ENCODE results near the gene LRBA. TPM values are rescaled to one million over a fixed set of nuclear protein-coding genes. Genes with fewer than 3 reads are reported as not detected.

Gene LRBA
- total and polyA plus RNA-seq, 2 of the 4 experiments (the other 2 are of a cell fraction): 10.2 to 51.6 TPM

DNA sequence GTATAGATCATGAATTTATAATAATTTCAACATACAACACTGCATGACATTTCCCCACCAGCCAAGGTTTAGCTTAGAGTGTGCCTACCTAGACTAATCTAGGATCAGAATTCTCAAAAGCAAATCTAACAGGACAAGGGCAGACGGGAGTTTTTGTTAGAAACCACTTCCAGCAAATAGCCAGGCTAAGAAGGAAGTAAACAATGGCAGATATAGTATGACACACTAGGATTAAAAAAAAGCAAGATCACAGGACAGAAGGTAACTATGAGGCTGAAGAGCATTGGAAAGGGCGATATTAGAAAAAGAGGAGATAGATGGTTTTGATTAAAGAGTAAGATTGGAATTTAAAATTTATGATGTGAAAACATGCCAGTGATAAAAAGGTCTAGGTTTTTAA, 124.8 kb downstream of the LRBA start:
- in situ Hi-C loops (cut with MboI; ENCODE audit: low sequenced_read_pairs) (no loop called here), dilution Hi-C loops (cut with HindIII; ENCODE audit: low sequenced_read_pairs, unreplicated experiment) (no loop called here), intact Hi-C loops (cut with micrococcal nuclease) (no loop called here)
- Histone ChIP-seq H3K4me2 (ENCODE audit: low read depth, low read length) (no peak overlapping the region), H3K56ac (ENCODE audit: extremely low read depth, insufficient read depth, low read length) (no peak overlapping the region), H2BK5ac (ENCODE audit: low read depth, low read length, poor library complexity, severe bottlenecking) (no peak overlapping the region), H2BK120ac (ENCODE audit: low read depth, low read length) (no peak overlapping the region), H3K4me1 (ENCODE audit: control insufficient read depth, insufficient read depth, low read length) (no peaks in the 10 kb centered on the region), H3K79me1 (ENCODE audit: low read depth in 1 of 2, low read length in 2 of 2) (no peaks in the 10 kb centered on the region), H3K36me3 (ENCODE audit: control insufficient read depth, insufficient read depth, low read length) (no peaks in the 10 kb centered on the region), H4K5ac (ENCODE audit: low read depth, low read length) (no peak overlapping the region), H2AK9ac (replicated peaks; ENCODE audit: low read depth, low read length, poor library complexity) (no peak overlapping the region), H3K18ac (ENCODE audit: low read depth, low read length) (no peak overlapping the region), H3K9me1 (ENCODE audit: insufficient read depth, low read length) (no peaks in the 10 kb centered on the region), H2BK15ac (ENCODE audit: low read depth, low read length) (no peak overlapping the region), H4K20me1 (ENCODE audit: insufficient read depth, low read length) (no peaks in the 10 kb centered on the region), H3K9ac (ENCODE audit: low read depth, low read length) (no peak overlapping the region), H2AK5ac (ENCODE audit: low read depth, low read length) (no peak overlapping the region), H3K23ac (ENCODE audit: low read depth, low read length) (no peak overlapping the region), H2BK20ac (ENCODE audit: low read depth, low read length) (no peak overlapping the region), H4K8ac (ENCODE audit: low read depth in 2 of 2, low read length in 2 of 2) (no peak overlapping the region), H4K91ac (ENCODE audit: insufficient read depth, low read depth, low read length) (no peak overlapping the region), H3K4me3 (ENCODE audit: insufficient read depth, low read depth, low read length) (no peak overlapping the region), H3K4ac (ENCODE audit: low read depth, low read length) (no peak overlapping the region), H3K27ac (ENCODE audit: insufficient read depth, low read length) (no peak overlapping the region), H3K27me3 (ENCODE audit: control insufficient read depth, insufficient read depth, low read length) (no peaks in the 10 kb centered on the region), H2AFZ (replicated peaks; ENCODE audit: low read length, poor library complexity) (no peak overlapping the region), H3K9me3 (ENCODE audit: control insufficient read depth, insufficient read depth, low read length) (no peaks in the 10 kb centered on the region), H3K14ac (replicated peaks; ENCODE audit: low read depth, low read length) (no peak overlapping the region)
- ChIA-PET POLR2A (ENCODE audit: unreplicated experiment) (no interaction called here), CTCF (no interaction called here)
- WGBS, 2 experiments (ENCODE audit: extremely low coverage in 2 of 2, insufficient read length in 1 of 2): 100% methylated on average over 1 of the region's 2 CpGs
- BruUV-seq (replicated peaks): no TSS peak
- ATAC-seq (ENCODE audit: low read depth): no peak
- TF ChIP-seq NFE2L2 (IDR thresholded peaks at IDR 0.05; ENCODE audit: low read depth, low read length) (no peak), CEBPB (IDR thresholded peaks at IDR 0.05; ENCODE audit: low read depth, low read length) (no peak), MXI1 (IDR thresholded peaks at IDR 0.05; ENCODE audit: borderline replicate concordance, low read depth, low read length) (no peak), RCOR1 (IDR thresholded peaks at IDR 0.05; ENCODE audit: insufficient replicate concordance, low read length) (no peak), RFX5 (IDR thresholded peaks at IDR 0.05; ENCODE audit: low read depth, low read length) (no peak), POLR2A (IDR thresholded peaks at IDR 0.05; ENCODE audit: low read depth, low read length) (no peak), BHLHE40 (IDR thresholded peaks at IDR 0.05; ENCODE audit: low read depth, low read length) (no peak), MAZ (IDR thresholded peaks at IDR 0.05; ENCODE audit: borderline replicate concordance, low read depth, low read length) (no peak), CHD1 (IDR thresholded peaks at IDR 0.05; ENCODE audit: low read depth, low read length) (no peak), SMC3 (IDR thresholded peaks at IDR 0.05; ENCODE audit: low read depth, low read length) (no peak), RAD21 (IDR thresholded peaks at IDR 0.05; ENCODE audit: low read length) (no peak), FOS (IDR thresholded peaks at IDR 0.05; ENCODE audit: low read depth, low read length) (no peak), MAFK (IDR thresholded peaks at IDR 0.05; ENCODE audit: low read depth, low read length) (no peak)
- TF ChIP-seq, protein P1, sequence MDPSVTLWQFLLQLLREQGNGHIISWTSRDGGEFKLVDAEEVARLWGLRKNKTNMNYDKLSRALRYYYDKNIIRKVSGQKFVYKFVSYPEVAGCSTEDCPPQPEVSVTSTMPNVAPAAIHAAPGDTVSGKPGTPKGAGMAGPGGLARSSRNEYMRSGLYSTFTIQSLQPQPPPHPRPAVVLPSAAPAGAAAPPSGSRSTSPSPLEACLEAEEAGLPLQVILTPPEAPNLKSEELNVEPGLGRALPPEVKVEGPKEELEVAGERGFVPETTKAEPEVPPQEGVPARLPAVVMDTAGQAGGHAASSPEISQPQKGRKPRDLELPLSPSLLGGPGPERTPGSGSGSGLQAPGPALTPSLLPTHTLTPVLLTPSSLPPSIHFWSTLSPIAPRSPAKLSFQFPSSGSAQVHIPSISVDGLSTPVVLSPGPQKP (IDR thresholded peaks at IDR 0.05; ENCODE audit: borderline replicate concordance, low read depth, low read length): no peak
- TF ChIP-seq, protein P2, sequence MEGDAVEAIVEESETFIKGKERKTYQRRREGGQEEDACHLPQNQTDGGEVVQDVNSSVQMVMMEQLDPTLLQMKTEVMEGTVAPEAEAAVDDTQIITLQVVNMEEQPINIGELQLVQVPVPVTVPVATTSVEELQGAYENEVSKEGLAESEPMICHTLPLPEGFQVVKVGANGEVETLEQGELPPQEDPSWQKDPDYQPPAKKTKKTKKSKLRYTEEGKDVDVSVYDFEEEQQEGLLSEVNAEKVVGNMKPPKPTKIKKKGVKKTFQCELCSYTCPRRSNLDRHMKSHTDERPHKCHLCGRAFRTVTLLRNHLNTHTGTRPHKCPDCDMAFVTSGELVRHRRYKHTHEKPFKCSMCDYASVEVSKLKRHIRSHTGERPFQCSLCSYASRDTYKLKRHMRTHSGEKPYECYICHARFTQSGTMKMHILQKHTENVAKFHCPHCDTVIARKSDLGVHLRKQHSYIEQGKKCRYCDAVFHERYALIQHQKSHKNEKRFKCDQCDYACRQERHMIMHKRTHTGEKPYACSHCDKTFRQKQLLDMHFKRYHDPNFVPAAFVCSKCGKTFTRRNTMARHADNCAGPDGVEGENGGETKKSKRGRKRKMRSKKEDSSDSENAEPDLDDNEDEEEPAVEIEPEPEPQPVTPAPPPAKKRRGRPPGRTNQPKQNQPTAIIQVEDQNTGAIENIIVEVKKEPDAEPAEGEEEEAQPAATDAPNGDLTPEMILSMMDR (conservative IDR thresholded peaks at IDR 0.05; ENCODE audit: low read depth, low read length): no peak
- TF ChIP-seq, protein P3, sequence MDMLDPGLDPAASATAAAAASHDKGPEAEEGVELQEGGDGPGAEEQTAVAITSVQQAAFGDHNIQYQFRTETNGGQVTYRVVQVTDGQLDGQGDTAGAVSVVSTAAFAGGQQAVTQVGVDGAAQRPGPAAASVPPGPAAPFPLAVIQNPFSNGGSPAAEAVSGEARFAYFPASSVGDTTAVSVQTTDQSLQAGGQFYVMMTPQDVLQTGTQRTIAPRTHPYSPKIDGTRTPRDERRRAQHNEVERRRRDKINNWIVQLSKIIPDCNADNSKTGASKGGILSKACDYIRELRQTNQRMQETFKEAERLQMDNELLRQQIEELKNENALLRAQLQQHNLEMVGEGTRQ (IDR thresholded peaks at IDR 0.05; ENCODE audit: low read depth, low read length): no peak
- DNase-seq: no peak
